ENCODE measurements around the gene PPP1R10.

PPP1R10 gene

GRCh38 chr6:30568245-30568644 is 48.8 kb downstream of the PPP1R10 start:
- no peak overlapping the region for H3K27ac ChIP-seq
- no peak overlapping the region for H3K4me3 ChIP-seq

- Histone ChIP-seq H3K4me3 (no peak overlapping the region), H3K27ac (no peak overlapping the region)
Measured at GRCh38 chr6:30565772-30566171, 51.3 kb downstream of the PPP1R10 start.

DNA sequence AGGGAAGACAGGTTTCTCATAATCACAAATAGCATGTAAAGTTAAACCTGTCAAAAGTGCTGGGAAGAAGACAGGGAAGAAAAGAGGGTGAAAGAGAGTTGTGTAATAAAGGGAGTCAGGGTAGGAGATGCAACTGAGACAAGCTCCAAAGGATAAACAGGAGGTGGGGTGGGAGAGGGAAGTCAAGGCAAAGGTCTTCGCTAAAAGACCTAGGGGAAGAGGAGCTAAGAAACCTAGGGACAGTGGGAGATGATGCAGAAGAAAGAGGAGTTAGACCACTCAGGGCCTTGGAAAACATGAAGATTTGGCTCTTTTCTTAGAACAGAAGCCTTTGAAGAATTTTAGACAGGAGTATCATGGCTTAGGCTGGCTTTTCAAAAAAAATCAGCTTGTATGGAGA is 52.9 kb downstream of the PPP1R10 start:
- Histone ChIP-seq H3K27ac (no peak overlapping the region), H3K4me3 (no peak overlapping the region)

DNA sequence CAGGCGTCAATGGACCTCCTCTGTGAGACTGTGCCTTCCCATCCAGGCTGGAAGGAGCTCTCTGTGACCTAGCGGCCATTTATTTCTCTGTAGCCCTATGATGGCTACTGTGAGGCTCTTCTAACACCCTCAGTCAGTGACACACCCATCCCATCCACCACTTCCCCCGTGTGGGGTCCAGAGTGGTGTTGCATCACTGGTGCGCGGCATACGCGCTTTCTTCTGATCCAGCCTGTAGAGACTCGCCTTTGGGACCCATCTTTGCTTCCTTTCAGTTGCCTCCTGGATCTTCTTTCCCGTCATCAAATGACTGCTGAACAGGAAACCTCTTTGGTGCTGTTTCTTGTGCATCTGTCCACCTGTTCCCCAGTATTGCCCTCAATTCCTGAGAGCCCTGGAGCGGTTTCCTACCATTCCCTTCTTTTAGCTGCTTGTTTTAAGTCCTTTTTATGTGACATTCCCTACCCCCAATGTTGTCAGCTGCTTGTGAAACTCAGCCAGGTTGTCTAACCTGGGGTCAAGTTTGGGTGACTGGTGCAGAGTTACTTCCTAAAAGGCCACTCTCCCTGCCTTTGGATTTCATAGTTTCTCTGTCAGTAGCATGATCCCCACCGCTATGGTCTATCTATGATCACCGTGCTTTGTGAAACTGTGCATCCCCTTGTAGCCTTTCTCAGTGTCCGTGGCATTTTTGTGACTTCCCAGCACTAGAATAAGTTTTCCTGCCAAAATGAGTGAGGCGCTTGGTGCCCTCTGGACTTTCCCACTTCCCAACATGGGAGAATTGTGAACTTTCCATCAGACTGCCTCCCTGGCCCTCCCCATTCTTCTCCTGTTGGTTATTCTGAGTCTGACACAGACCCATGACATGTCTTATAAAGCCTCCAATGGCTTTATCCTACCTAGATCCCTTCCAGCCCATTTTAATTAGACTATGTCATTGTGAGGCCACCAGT is 54.3 kb downstream of the PPP1R10 start:
- H3K27ac ChIP-seq: no peak overlapping the region
- no peak overlapping the region for H3K4me3 ChIP-seq

DNA sequence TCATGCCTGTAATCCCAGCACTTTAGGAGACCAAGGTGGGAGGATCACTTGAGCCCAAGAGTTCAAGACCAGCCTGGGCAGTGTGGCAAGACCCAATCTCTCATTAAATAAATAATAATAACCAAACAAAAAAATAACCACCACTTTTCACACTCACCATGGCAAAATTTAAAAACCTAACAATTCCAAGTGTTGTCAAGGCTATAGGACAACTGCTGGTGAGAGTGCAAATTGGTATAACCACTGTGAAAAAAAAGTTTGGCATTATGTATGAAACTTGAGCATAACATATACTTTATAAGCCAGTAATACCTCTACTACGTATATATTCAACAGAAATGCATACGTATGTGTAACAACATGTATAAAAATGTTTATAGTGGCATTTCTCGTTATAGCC is 56.1 kb downstream of the PPP1R10 start:
- H3K27ac ChIP-seq: no peak overlapping the region
- no peak overlapping the region for H3K4me3 ChIP-seq

DNA sequence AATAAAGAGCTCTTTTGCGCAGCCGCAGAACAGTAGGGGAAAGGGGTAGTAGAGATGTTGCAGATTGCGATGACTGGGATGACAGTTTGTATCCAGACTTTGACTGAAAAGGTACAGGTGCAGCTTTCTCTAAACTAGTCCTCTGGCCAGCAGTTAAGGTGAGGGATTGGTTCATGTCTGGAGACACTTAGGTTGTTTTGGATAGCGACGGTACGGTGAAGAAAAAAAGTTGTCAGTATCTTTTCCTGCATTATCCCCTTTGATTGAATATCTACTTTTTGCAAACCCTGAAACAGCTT is 59.4 kb downstream of the PPP1R10 start:
- H3K4me3 ChIP-seq: peak overlapping the region; percentile 74 to 99 (median 88)
- peak overlapping the region; percentile 76 to 99 (median 96) for H3K27ac ChIP-seq

DNA sequence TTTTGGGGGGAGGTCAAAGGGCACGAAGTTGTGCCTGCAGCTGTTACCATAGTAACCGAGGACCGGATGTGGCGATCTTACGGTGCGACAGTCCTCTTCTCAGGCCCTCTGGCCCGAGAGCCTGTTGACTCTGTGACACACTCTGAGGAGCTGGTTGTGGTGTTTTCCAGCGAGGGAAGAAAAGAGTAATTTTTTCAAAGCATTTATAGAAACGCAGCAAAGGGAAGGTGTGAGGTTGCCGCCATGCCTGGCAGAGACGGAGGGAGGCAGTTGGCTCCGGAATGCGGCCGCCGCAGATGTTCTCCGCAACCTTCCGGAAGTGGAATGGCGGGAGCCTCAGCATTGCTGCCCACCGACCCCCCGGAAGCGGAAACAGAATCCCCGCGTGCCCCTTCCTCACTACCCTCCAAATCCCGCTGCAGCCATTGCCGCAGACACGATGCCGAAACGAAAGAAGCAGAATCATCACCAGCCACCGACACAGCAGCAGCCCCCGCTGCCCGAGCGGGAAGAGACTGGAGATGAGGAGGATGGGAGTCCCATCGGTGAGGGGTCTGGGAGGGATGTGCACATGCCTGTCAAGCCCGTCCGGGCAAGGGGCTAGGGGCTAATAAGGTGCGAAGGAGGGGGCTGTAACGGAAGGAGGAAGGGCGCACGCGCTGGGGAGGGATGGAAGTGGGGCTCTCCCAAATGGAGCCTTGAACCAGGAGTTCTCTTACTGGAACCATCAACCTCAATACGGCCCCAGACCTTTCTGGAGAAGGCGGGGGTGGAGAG is 59.9 kb downstream of the PPP1R10 start, which contains the start of gene PRR3:
TSS of gene PRR3 (plus strand) at position 390 of the 777 bp plus-strand sequence. CDS start at position 440, 50 bp downstream.
- Histone ChIP-seq H3K4me3 (peak within 1 kb of the TSS; percentile 74 to 99 (median 88)), H3K27ac (peak within 1 kb of the TSS; percentile 76 to 99 (median 96))

- Histone ChIP-seq H3K27ac (peak within 1 kb of the TSS; percentile 76 to 99 (median 96)), H3K4me3 (peak within 1 kb of the TSS; percentile 74 to 99 (median 88))
Measured at GRCh38 chr6:30556066-30556905, 60.8 kb downstream of the PPP1R10 start, which contains the start of gene GNL1. TSS of gene GNL1 (minus strand) at chr6:30556489. CDS start at chr6:30556203, 286 bp downstream.

DNA sequence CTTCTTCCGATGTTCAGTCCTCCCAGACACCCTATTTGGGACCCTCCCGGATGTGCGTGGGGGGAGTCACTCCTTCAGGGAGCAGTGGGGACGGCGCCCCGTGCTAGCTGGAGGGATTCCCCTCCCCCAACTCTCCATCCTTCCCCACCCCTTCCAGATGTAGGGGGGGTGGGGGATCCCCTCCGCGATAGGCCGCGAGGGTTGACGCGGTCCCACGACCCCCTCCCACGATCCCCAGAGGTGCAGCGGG is 61.3 kb downstream of the PPP1R10 start:
- Histone ChIP-seq H3K27ac (peak overlapping the region; percentile 69 to 99 (median 96)), H3K4me3 (peak overlapping the region; percentile 74 to 99 (median 88))

DNA sequence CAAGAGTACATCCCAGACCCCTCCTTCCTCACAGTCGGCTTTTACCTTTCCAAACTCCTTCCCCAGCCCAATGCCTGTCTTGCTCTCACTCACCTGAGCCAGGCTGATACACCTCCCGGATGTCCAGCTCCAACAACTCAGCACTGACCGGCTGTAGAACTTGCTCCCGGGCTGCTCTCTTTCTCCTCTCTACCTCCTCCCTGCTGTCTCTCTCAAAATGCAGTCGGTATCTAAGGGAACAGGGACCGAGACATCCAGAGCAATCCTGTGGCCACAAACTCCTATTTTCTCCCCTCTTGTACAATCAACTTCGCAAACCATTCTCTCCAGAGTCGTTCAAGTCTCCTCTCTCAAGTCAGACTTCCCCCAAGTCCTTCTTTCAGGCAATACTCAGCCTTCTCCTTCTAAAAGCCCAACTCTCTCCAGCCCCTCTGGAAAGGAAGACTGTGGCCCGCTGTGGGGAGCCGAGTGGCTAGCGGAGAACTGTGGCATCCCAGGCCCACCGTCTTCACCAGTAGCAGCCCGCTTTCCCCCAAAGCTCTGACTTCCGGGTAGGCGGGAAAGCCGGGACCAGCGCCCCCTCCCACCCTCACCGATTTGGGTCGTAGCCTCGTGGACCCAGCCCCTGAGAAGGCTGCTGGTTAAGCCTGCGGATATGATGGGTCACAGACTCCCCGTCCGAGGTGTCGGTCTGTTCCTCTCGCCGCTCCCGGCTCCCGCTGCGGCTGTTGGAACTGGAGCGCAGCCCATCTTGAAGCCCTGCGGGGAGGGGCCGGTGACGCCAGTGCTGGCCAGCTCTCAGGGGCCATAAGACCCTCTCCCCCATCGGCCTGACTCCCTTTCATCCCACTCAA is 61.9 kb downstream of the PPP1R10 start:
- Histone ChIP-seq H3K27ac (peak overlapping the region; percentile 69 to 99 (median 96)), H3K4me3 (peak overlapping the region; percentile 74 to 99 (median 88))

DNA sequence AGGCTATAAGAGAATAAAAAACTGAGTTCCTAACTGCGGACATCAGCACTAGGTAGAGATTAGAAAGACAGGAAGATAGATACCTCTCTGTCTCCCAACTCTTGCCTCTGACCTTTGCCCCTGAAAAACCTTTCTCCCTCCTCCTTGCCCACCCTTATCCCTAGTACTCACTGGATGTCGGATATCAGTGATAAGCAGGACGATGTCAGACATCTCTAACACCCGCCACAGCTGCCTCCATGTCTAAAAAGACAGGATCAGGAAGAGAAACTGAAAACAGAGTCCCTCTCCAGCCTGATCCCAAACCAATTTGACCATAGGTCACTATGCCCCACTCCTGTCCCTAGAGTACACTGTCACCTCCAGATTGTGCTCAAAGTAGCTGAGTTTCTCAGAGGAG is 62.6 kb downstream of the PPP1R10 start:
- H3K27ac ChIP-seq: peak overlapping the region in 4 of 21 experiments; percentile 94 to 99 (median 98)
- peak overlapping the region in 1 of 7 experiments; percentile 93 for H3K4me3 ChIP-seq

Measured in skin epidermis (tissue), 12 donors.